Kidney (tissue), 14 donors: ENCODE results near the gene MYH11. TPM values are rescaled to one million over a fixed set of nuclear protein-coding genes. Genes with fewer than 3 reads are reported as not detected.

Experiments used
- DNase-seq, 5 donors: peaks; one replicate each; pipeline ENCODE4 v3.0.0-alpha.2; 2013 to 2020
- FAIRE-seq: peaks from 2 replicates; lab custom pipeline; 2012; peaks lifted over from hg19 to GRCh38; lab: Jason Lieb, UNC
- H3K27ac ChIP-seq, 2 donors: one replicate each; pipeline ENCODE4 v1.7.0; 2013; ENCODE audit warnings: low read depth in 2 of 2, low read length in 2 of 2, inconsistent platforms in 1 of 2
- H3K27me3 ChIP-seq: one replicate; pipeline ENCODE4 v1.7.1; 2013; ENCODE audit warnings: low read length, inconsistent platforms; ENCODE audit not compliant: control insufficient read depth, insufficient read depth
- H3K36me3 ChIP-seq, 3 donors: one replicate each; pipeline versions ENCODE4 v1.7.0 to v1.7.1; 2013; ENCODE audit warnings: low read length in 3 of 3, control low read depth in 1 of 3, inconsistent platforms in 1 of 3; ENCODE audit not compliant: insufficient read depth in 3 of 3, control insufficient read depth in 2 of 3
- H3K4me1 ChIP-seq, 3 donors: one replicate each; pipeline versions ENCODE4 v1.7.0 to v1.7.1; 2013; ENCODE audit warnings: low read length in 3 of 3, inconsistent platforms in 1 of 3, low read depth in 1 of 3; ENCODE audit not compliant: control insufficient read depth in 2 of 3, insufficient read depth in 2 of 3
- H3K4me3 ChIP-seq, 3 donors: one replicate each; pipeline versions ENCODE4 v1.7.0 to v1.8.1; 2013; ENCODE audit warnings: low read length in 3 of 3, control low read depth in 1 of 3, inconsistent platforms in 1 of 3
- H3K9ac ChIP-seq, 3 donors: one replicate each; pipeline versions ENCODE4 v1.7.0 to v1.7.1; 2013; ENCODE audit warnings: low read length in 3 of 3, control low read depth in 1 of 3, inconsistent platforms in 1 of 3
- H3K9me3 ChIP-seq, 3 donors: one replicate each; pipeline versions ENCODE4 v1.7.0 to v1.7.1; 2013; ENCODE audit warnings: low read length in 3 of 3, control low read depth in 1 of 3, inconsistent platforms in 1 of 3; ENCODE audit not compliant: control insufficient read depth in 2 of 3, insufficient read depth in 1 of 3
- intact Hi-C: fragments of 100-400 bp; cut with DNase I; formaldehyde crosslinking; loops from one replicate; pipeline ENCODE4 v1.11.1; 2022
- polyA plus RNA-seq: library from polyadenylated mRNA; stranded (reverse); fragments of 350-450 nt; fragmentation: Illumina TruSeq; extraction: RNeasy Lipid Tissue Mini Kit (QIAGEN cat#74804); gene quantifications from one replicate; pipeline ENCODE4 v1.2.3, GENCODE V29; 2014; ENCODE audit warnings: low read depth, low replicate concordance; ENCODE audit not compliant: insufficient read depth
- total RNA-seq: library from RNA; stranded (reverse); fragmentation: NEBNext Ultra II Directional; extraction: Animal tissue kit (Norgen Biotek cat#: 25700); gene quantifications from one replicate; pipeline ENCODE4 v1.2.1, GENCODE V29; 2021
- TF ChIP-seq, protein P1 (sequence below): IDR thresholded peaks from 3 replicates; pipeline ENCODE4 v1.5.1; 2012; ENCODE audit warnings: mild to moderate bottlenecking, moderate library complexity, borderline replicate concordance; ENCODE audit not compliant: insufficient read depth; ENCODE audit errors: extremely low read depth
- donor health status: control.
- donor health status: control.
- donor health status: control.
- donor health status: control.
- donor health status: control.
- donor health status: DM: yes; HTN: yes; CAD: no.
- donor health status: Normal renal cell carcinoma (clear cell type).

Gene MYH11
- total and polyA plus RNA-seq, 2 donors from 2014 or later = 40.2 to 175 TPM

DNA sequence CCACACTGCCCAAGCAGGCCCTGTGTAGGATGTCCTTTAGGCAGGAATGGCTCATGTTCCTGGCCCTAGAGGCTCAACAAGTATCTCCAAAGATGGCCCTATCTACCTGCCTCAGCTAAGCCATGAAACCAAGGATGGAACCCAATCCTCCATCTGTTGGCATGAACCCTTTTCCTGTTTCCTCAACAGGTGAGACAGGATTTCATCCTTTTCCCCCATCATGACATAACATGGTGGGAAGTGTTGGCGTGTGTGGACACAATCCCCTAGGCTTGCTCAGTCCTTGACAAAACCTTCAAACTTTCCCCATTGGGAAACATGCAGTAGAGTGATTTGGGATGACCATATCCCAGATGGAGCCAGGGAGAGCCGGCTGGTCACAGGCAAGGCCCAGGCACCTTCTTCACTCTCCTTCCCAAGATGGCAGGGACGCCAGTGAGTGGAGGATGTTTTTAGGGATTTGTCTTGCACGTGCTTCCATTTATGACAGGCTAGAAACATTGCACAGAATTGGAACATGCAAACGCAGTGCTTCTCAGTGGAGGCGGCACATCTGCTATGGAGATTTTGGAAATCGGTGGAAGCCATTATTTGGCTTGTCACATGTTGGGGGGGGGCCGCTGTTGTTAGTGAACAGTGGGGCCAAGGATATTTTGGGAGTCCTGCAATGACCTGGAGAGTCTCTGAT is 77.0 kb downstream of the MYH11 start:
- Histone ChIP-seq H3K4me1 (no peaks in the 10 kb centered on the region), H3K9ac (no peak overlapping the region), H3K36me3 (no peaks in the 10 kb centered on the region), H3K27me3 (no peaks in the 10 kb centered on the region), H3K4me3 (no peak overlapping the region), H3K27ac (no peak overlapping the region), H3K9me3 (no peaks in the 10 kb centered on the region)
- no peak for FAIRE-seq
- peak in 1 of 5 donors; percentile 31 for DNase-seq
- intact Hi-C loops = no loop called here
- TF ChIP-seq, protein P1, sequence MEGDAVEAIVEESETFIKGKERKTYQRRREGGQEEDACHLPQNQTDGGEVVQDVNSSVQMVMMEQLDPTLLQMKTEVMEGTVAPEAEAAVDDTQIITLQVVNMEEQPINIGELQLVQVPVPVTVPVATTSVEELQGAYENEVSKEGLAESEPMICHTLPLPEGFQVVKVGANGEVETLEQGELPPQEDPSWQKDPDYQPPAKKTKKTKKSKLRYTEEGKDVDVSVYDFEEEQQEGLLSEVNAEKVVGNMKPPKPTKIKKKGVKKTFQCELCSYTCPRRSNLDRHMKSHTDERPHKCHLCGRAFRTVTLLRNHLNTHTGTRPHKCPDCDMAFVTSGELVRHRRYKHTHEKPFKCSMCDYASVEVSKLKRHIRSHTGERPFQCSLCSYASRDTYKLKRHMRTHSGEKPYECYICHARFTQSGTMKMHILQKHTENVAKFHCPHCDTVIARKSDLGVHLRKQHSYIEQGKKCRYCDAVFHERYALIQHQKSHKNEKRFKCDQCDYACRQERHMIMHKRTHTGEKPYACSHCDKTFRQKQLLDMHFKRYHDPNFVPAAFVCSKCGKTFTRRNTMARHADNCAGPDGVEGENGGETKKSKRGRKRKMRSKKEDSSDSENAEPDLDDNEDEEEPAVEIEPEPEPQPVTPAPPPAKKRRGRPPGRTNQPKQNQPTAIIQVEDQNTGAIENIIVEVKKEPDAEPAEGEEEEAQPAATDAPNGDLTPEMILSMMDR = no peak

DNA sequence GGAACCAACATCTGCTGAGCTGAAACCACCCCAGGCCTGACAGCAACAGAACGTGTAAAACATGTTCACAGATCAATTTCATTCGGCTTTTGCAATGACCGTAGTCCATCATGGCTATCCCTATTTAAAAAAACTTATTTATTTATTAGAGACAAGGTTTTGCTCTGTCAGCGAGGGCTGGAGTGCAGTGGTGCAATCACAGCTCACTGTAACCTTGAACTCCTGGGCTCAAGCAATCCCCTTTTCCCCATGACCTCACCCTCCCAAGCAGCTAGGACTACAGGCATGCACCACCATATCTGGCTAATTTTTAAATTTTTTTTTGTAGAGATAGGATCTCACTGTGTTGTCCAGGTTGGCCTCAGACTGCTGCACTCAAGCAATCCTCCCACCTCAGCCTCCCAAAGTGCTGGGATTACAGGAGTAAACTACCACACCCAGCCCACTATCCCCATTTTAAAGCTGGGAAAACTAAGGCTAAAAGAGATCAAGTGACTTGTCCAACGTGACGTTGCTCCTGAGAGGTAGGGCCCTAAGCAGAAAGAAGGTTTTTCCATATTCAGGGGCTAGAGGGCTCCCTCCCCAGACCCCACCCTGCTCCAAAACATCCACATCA is 77.7 kb downstream of the MYH11 start:
- TF ChIP-seq, protein P1 = no peak
- no peak overlapping the region for H3K9ac ChIP-seq
- no peak overlapping the region for H3K27ac ChIP-seq
- H3K4me1 ChIP-seq = no peaks in the 10 kb centered on the region
- H3K36me3 ChIP-seq = no peaks in the 10 kb centered on the region
- H3K4me3 ChIP-seq = no peak overlapping the region
- DNase-seq (no peak), FAIRE-seq (no peak)
- no peaks in the 10 kb centered on the region for H3K27me3 ChIP-seq
- intact Hi-C loops = no loop called here
- no peaks in the 10 kb centered on the region for H3K9me3 ChIP-seq

DNA sequence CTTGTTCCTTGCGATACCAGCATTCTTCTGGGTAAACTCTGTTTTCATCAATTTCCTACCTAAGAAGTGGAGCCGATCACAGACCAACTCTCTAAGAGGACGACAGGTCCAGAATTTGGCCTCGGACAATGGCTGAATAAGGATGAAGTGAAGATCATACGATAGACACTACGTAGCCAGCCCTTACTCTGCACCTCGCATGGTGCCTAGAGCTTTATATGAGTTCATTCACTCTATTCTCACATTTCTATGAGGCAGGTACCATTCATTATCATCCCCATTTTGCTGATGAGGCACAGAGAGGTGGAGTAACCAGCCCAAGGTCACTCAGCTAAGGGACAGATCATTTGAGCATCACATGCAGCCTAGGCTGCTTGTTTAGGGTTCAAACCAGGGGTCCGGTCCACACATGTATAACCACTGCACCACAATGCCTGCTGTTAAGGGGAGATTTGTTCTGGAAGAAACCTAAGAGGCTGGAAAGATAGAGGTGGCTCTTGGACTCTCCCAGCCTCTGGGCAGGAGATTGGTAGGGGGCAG is 78.6 kb downstream of the MYH11 start:
- Histone ChIP-seq H3K27me3 (no peaks in the 10 kb centered on the region), H3K4me1 (no peaks in the 10 kb centered on the region), H3K9ac (no peak overlapping the region), H3K36me3 (no peaks in the 10 kb centered on the region), H3K27ac (no peak overlapping the region), H3K9me3 (no peaks in the 10 kb centered on the region), H3K4me3 (no peak overlapping the region)
- FAIRE-seq (no peak), DNase-seq (no peak)
- intact Hi-C loops = no loop called here
- TF ChIP-seq, protein P1 = no peak
